CD4-positive, alpha-beta T cell treated with Interferon alpha-2 for 1 hour (primary cell): ENCODE measurements around the gene GSDME.

Experiments
- DNase-seq, 2 donors: peaks; one replicate each; pipeline ENCODE4 v3.0.0-alpha.2; 2020 to 2022

GSDME gene

DNA sequence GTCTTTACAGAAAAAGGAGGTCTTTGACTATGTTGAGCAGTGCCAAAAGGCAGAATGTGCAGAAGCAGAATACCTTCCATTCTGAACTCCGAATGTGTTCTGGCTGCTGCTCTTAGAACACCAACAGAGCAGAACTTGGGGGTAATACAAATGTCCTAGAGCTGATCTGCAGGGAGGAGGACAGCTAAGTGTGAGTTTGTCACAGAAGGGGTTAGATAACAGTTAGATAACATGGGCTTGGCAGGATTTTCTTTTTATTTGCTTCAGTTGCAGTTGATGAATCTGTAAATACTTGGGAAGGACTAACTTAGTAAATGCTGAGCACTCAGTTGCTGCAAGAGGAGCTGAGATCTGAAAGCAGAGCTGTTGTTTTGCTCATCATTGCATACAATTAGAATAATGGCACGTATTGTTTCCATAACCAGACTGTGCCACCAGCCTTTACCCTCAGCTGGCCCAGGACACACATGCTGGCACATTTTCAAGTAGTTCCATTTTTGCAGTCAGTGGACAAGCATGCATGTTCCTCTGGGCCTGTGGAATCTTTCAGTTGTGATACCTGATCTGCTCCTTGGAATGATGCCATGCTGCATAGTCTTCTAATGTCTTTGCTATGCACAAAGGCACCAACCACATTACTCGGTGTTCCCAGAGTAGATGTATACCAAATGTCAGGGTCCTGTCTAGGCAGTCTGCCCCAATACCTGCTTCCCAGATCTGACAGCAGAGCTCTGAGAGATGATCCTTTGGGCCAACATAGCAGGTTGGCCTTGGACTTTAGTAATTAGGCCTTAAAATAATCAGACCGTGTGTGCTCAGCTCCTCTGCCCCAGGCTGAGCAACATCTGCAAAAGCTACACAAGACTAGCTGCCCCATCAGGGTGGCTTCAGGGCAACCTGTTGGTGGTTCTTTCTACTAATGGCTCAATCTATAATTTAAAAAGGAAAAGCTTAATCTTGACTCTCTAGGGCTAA is 55.7 kb downstream of the GSDME start:
- DNase-seq, result no peak

- no peak for DNase-seq
Observed at GRCh38 chr7:24700521-24701260, 56.6 kb downstream of the GSDME start.

GRCh38 chr7:24698531-24699266 is 58.6 kb downstream of the GSDME start:
- DNase-seq, result no peak

DNA sequence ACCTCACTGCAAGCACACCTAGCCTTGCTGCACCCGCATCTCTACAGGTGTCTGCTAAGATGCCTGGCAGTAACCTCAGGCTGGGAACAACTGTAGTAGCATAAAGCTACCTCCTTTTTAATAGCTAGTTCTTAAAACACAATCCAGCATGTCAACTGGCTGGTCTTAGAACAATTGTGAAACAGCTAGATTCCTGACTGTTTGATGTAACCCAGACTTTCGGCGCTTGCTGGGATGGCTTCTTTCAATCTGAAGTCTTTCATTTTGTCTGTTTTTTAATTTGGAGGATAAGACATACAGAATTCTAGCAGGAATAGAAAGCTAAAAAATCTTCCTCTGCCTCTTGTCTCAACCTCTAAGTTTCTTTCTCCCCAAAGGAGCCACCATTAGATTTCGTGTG is 59.8 kb downstream of the GSDME start:
- no peak for DNase-seq

GRCh38 chr7:24692592-24692991 is 64.7 kb downstream of the GSDME start:
- no peak for DNase-seq

GRCh38 chr7:24690251-24690650 is 67.0 kb downstream of the GSDME start:
- DNase-seq, result no peak

DNA sequence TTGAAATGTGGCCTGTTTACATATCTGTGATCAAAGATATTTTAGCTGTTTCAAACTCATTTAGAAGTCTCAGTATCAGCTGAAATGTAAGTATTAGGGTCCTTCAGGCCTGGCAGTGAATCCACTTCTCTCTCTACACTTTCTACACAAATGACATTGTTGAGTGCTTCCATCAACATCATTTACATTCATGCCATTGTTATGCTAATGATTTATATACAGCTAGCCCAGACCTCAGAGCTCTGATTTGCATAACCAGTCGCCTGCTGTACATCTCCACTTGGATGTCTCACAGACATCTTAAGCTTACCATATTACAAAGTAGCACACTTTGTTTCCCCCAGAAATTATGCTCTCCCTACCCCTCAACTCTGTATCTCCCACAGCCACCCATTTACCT is 71.6 kb downstream of the GSDME start:
- no peak for DNase-seq

DNA sequence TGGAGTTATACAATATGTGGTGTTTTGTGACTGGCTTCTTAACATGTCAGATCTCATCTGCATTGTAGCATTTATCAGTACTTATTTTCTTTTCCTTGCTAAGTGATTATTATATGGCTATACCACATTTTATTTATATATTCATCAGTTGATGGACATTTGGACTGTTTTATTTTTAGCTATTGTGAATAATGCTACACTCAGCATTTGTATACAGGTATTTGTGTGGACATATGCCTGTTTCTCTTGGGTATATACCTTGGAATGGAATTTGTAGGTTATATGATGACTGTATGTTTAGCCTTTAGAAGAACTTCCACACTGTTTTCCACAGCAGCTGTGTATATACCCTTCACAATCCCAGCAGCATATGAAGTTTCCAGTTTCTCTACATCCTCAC is 86.5 kb downstream of the GSDME start:
- DNase-seq, result no peak

DNA sequence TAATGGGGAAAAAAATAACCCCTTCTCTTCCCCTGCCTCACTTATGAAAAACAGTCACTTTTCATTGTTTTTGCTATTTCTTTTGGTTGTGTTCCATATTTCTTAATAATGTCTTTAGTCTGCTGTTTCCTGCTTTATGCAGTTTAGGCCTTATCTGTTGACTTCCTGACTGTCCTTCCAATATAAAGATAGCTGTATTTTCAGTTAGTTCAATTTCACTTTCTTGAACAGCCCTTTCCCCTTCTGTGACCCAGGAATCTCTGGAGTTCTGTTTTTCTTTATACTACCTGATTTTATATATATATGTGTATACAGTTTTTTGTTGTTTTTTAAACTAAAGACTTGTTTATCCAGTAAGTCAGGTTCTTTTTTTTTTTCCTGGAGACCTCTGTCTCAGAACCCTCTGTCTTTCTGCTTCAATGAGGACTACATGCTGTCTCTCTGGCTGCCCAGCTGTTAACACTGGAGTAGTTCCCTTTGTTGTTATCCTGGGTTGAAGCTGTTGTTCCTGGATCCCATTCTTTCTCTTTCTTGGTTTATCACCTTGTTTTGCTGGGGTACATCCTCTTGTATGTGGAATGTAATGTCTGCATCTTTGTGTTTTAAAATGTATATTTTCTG is 87.2 kb downstream of the GSDME start:
- no peak for DNase-seq

GRCh38 chr7:24668927-24669635 is 88.2 kb downstream of the GSDME start:
- DNase-seq, result no peak

DNA sequence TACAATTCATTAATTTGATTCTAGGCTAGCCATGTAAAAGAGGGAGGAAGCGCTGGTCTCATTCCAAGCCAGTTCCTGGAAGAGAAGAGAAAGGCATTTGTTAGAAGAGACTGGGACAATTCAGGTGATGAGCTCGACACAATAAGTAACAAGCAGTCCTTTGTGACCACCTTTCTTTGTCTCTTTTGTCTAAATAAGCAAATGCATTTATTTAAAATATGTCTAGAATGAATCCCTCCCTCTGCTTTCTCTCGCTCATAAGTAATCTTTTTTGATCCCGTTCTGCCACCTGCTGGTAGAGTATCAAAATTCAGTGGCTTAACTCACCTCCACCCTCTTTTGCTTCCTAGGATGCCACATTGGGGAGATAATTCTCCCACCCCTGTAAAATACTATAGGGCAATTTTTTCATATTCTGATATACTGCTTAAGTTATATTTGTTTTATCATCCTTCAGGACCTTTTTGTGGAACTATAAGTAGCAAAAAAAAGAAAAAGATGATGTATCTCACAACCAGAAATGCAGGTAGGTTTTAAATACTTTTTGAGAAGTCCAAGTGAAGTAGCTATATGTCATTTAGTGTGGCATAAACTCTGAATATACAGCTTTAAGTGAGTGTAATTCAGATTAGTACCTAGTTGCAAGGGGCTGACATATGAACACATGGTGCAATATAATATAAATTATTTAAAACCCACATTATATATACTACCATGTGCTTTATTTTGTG is 91.5 kb downstream of the GSDME start:
- DNase-seq, result peak; percentile 18 to 63

DNA sequence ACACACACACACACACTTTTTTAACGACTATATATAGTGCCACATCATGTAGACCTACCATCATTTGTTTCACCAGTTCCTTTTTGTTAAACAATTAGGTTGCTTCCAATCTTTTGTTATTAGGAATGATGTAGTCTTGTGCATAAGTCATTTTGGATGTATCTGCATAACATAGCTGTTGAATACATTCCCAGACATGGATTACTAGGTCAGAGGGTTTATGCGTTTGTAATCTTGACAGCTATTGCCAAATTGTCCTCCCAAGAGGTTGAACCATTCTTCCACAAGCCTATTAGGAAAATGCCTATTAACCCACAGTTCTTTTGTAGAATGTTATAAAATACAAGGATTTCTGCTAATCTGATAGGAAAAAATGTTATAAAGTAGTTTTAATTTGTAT is 96.7 kb downstream of the GSDME start:
- no peak for DNase-seq

GRCh38 chr7:24659505-24659904 is 97.8 kb downstream of the GSDME start:
- no peak for DNase-seq

DNA sequence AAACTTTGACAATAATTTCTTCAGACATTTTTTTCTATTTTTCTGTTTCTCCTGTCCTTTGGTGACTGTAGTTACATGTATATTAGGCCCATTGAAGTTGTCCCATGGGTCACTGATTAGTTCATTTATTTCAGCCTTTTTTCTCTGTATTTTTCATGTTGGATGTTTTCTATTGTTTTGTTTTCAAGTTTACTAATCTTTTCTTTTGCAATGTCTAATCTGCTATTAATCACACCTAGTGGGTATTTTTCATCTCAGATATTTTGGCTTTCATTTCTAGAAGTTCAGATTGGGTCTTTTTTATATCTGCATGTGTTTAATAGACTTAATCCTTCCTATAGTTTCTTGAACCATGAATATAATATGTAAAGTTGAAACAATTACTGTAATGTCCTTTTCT is 99.3 kb downstream of the GSDME start:
- no peak for DNase-seq

- DNase-seq, result no peak
Observed at GRCh38 chr7:24656608-24657007, 100.7 kb downstream of the GSDME start.

- DNase-seq, result no peak
Observed at GRCh38 chr7:24654305-24654704, 103.0 kb downstream of the GSDME start.

DNA sequence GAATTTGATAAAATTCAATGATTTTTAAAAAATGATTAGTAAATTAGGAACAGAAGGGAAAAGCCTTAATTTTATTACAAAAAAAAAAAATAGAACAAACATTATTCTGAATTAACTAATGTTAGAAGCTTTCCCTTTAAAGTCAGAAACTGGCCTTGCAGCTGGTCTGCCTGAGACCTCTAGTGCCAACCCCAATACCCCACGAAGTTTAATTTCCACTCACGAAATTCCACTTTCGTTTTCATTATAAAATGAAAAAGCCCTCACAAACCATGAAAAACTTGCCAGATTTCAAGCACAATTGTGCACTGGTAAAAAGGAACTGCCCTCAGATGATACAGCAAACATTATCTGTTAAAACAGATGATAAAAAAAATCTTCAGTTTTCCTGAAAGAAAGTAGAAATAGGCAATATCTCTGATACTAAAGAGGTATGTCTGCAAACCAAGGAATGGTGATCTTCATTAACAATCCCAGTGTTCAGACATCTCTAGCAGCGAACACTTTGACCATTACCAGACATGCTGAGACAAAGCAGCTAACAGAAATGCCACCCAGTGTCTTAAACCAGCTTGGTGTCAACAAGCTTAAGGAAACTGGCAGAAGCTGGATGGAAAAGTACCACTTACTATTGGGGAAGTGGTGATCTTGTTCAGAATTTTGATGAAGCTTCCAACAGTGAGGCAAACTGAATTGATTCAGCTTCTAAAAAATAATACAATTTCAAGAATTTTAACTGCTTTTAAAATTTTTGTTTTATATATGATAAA is 103.8 kb downstream of the GSDME start:
- DNase-seq, result no peak

- DNase-seq, result no peak
Observed at GRCh38 chr7:24652251-24652939, 104.9 kb downstream of the GSDME start.
